IPS DF 19.7 (cell line): ENCODE data around the gene EEA1.
"Not testable (repeated sequence)": the region's sequence is repeated elsewhere in the genome, so short reads cannot be mapped to it uniquely, and the experiment has no call there.

Source experiments
- DNase-seq: peaks from one replicate; pipeline ENCODE4 v3.0.0-alpha.2; 2013; ENCODE audit warnings: low read depth, low spot score

Gene EEA1

GRCh38 chr12:92803903-92804302, 125.2 kb downstream of the EEA1 start:
- DNase-seq, result no peak

- no peak for DNase-seq
Observed at GRCh38 chr12:92802906-92803305, 126.2 kb downstream of the EEA1 start.

- DNase-seq, result no peak
Observed at GRCh38 chr12:92796650-92797049, 132.4 kb downstream of the EEA1 start.

GRCh38 chr12:92794814-92795213, 134.3 kb downstream of the EEA1 start:
- no peak for DNase-seq

GRCh38 chr12:92794356-92794755, 134.7 kb downstream of the EEA1 start:
- DNase-seq, result not testable (repeated sequence)

- DNase-seq, result no peak
Observed at GRCh38 chr12:92786045-92786444, 143.1 kb downstream of the EEA1 start.

- DNase-seq, result no peak
Observed at GRCh38 chr12:92785563-92785950, 143.5 kb downstream of the EEA1 start.

GRCh38 chr12:92784797-92785562, 144.1 kb downstream of the EEA1 start:
- peak; percentile 48 for DNase-seq

GRCh38 chr12:92784356-92784755, 144.7 kb downstream of the EEA1 start:
- DNase-seq, result no peak

- no peak for DNase-seq
Observed at GRCh38 chr12:92779902-92780301, 149.2 kb downstream of the EEA1 start.

- no peak for DNase-seq
Observed at GRCh38 chr12:92778525-92778924, 150.6 kb downstream of the EEA1 start.

GRCh38 chr12:92775416-92775815, 153.7 kb downstream of the EEA1 start:
- DNase-seq, result no peak

- DNase-seq, result no peak
Observed at GRCh38 chr12:92771001-92771400, 158.1 kb downstream of the EEA1 start.

GRCh38 chr12:92769124-92769901, 159.8 kb downstream of the EEA1 start:
- DNase-seq, result no peak

- no peak for DNase-seq
Observed at GRCh38 chr12:92765871-92766270, 163.2 kb downstream of the EEA1 start.

GRCh38 chr12:92764831-92765230, 164.3 kb downstream of the EEA1 start:
- DNase-seq, result no peak

- DNase-seq, result no peak
Observed at GRCh38 chr12:92762773-92763172, 166.3 kb downstream of the EEA1 start.

GRCh38 chr12:92759634-92760268, 169.3 kb downstream of the EEA1 start:
- no peak for DNase-seq

GRCh38 chr12:92757597-92758121, 171.4 kb downstream of the EEA1 start:
- DNase-seq, result no peak

GRCh38 chr12:92756898-92757596, 172.0 kb downstream of the EEA1 start:
- DNase-seq, result no peak

- no peak for DNase-seq
Observed at GRCh38 chr12:92753976-92754885, 174.9 kb downstream of the EEA1 start.
